GM12878 (cell line): ENCODE data around the gene MAPKBP1. TPM values are rescaled to one million over a fixed set of nuclear protein-coding genes. Genes with fewer than 3 reads are reported as not detected.

Experiments used
- ATAC-seq: fragments of 200-7000 bp; cut with Tn5 transposase; 3 replicates; pipeline ENCODE4 v1.9.1; 2020; ENCODE audit warnings: mild to moderate bottlenecking, moderate library complexity
- BruUV-seq: library from RNA; stranded (reverse); fragments of 400-500 nt; replicated peaks from 2 replicates; lab custom pipeline; 2021; lab: Mats Ljungman, UMichigan
- CTCF ChIA-PET: fragments of 300-600 bp; sonication (Branson Sonifier 250); formaldehyde crosslinking; extraction: SDS; loops from one replicate; lab custom pipeline; 2021; ENCODE audit warnings: inconsistent platforms; lab: Yijun Ruan, JAX
- POLR2A ChIA-PET: fragments of 350-600 bp; formaldehyde crosslinking; extraction: SDS; loops from one replicate; lab custom pipeline; 2021; ENCODE audit warnings: inconsistent platforms; lab: Charles Lee
- RAD21 ChIA-PET: fragments of 300-600 bp; sonication (Branson Sonifier 250); formaldehyde crosslinking; loops from one replicate; lab custom pipeline; 2023; ENCODE audit warnings: antibody characterized with exemption; ENCODE audit not compliant: unreplicated experiment; lab: Charles Lee
- SMC1A ChIA-PET: fragments of 300-600 bp; sonication (Branson Sonifier 250); formaldehyde crosslinking; loops from one replicate; lab custom pipeline; 2023; ENCODE audit not compliant: unreplicated experiment, uncharacterized antibody; lab: Charles Lee
- DNase-seq: peaks from one replicate; pipeline ENCODE4 v3.0.0-alpha.2; 2011; ENCODE audit warnings: low read depth, low spot score
- FAIRE-seq: peaks from 3 replicates; lab custom pipeline; 2011; peaks lifted over from hg19 to GRCh38; lab: Jason Lieb, UNC
- H2AFZ ChIP-seq: 2 replicates; pipeline ENCODE4 v1.6.0; 2011; ENCODE audit warnings: low read depth, low read length, control low read depth; ENCODE audit not compliant: control insufficient read depth
- H3K27ac ChIP-seq: 2 replicates; pipeline ENCODE4 v1.5.1; 2011; ENCODE audit warnings: control low read depth; ENCODE audit not compliant: control insufficient read depth, insufficient read depth
- H3K27me3 ChIP-seq, 2 experiments: replicated peaks in 1 of 2; 2 replicates each; pipeline versions ENCODE4 v1.6.0 to v1.6.1; 2011; ENCODE audit warnings: low read length in 1 of 2; ENCODE audit not compliant: control insufficient read depth in 2 of 2, insufficient read depth in 2 of 2
- H3K36me3 ChIP-seq, 2 experiments: 2 replicates each; pipeline ENCODE4 v1.5.1; 2011; ENCODE audit warnings: low read length in 1 of 2; ENCODE audit not compliant: control insufficient read depth in 2 of 2, insufficient read depth in 2 of 2
- H3K4me1 ChIP-seq: 2 replicates; pipeline ENCODE4 v1.6.1; 2011; ENCODE audit warnings: mild to moderate bottlenecking, low read length, moderate library complexity, mixed read lengths; ENCODE audit not compliant: control insufficient read depth, insufficient read depth
- H3K4me2 ChIP-seq: 2 replicates; pipeline ENCODE4 v1.6.0; 2011; ENCODE audit warnings: control low read depth; ENCODE audit not compliant: control insufficient read depth, insufficient read depth
- H3K4me3 ChIP-seq: fragments of 200-600 bp; sonication (generic); 2 replicates; pipeline ENCODE4 v1.5.1; 2016
- H3K79me2 ChIP-seq: 2 replicates; pipeline ENCODE4 v1.6.0; 2011; ENCODE audit warnings: low read length; ENCODE audit not compliant: control insufficient read depth, insufficient read depth
- H3K9ac ChIP-seq: 2 replicates; pipeline ENCODE4 v1.8.0; 2011; ENCODE audit warnings: low read length, control low read depth, mixed read lengths; ENCODE audit not compliant: control insufficient read depth, insufficient read depth
- H3K9me3 ChIP-seq: replicated peaks from 3 replicates; pipeline ENCODE4 v1.5.1; 2011; ENCODE audit warnings: mild to moderate bottlenecking, low read length; ENCODE audit not compliant: control insufficient read depth, insufficient read depth
- H4K20me1 ChIP-seq: 2 replicates; pipeline ENCODE4 v1.6.0; 2011; ENCODE audit not compliant: control insufficient read depth, insufficient read depth
- EZH2 ChIP-seq: IDR thresholded peaks from 2 replicates; pipeline ENCODE4 v1.6.1; 2012; ENCODE audit warnings: low read depth, mild to moderate bottlenecking, control low read depth, inconsistent platforms, low read length, borderline replicate concordance; ENCODE audit not compliant: control insufficient read depth
- MYB ChIP-seq: fragments of 150-350 bp; IDR thresholded peaks from 2 replicates; pipeline ENCODE4 v1.6.1; 2014; ENCODE audit warnings: mild to moderate bottlenecking, low read depth, low read length, borderline replicate concordance
- NFXL1 ChIP-seq: fragments of 450-650 bp; IDR thresholded peaks from 2 replicates; pipeline ENCODE4 v1.6.1; 2017; ENCODE audit warnings: antibody characterized with exemption, mild to moderate bottlenecking, borderline replicate concordance
- ZNF24 ChIP-seq: fragments of 450-650 bp; IDR thresholded peaks from 2 replicates; pipeline ENCODE4 v1.6.1; 2017; ENCODE audit warnings: antibody characterized with exemption, mild to moderate bottlenecking
- WGBS: methylation state at CpG from one replicate; pipeline ENCODE4 v1.1.6; 2016; ENCODE audit warnings: low lambda C conversion rate; ENCODE audit not compliant: insufficient replicate concordance, insufficient coverage; ENCODE audit errors: missing lambda C conversion rate; 5-methylcytosine and 5-hydroxymethylcytosine counted together
- in situ Hi-C: fragments of 300-500 bp; cut with MboI; formaldehyde crosslinking; loops from 9 replicates; pipeline ENCODE4 v1.14.3; 2018; ENCODE audit warnings: mixed read lengths
- intact Hi-C: fragments of 100-400 bp; cut with micrococcal nuclease; formaldehyde crosslinking; loops from one replicate; pipeline ENCODE4 v1.14.2; 2022; ENCODE audit not compliant: unreplicated experiment
- polyA plus RNA-seq, 11 experiments: library from polyadenylated mRNA; depleted of rRNA in 4 of 11; unstranded in 6 of 11; stranded (reverse) in 5 of 11; fragments of >200 nt; fragmentation: Nextera tagmentation in 4 of 11; fragmentation: Illumina TruSeq in 1 of 11; extraction: Ambion mirVana in 4 of 11; extraction: Trizol in 1 of 11; gene quantifications; 1 replicate in 1 of 11; 2 replicates in 10 of 11; pipeline versions ENCODE4 v1.2.1 to v1.2.3, GENCODE V29; 2011 to 2016; ENCODE audit warnings: inconsistent platforms in 2 of 11, missing spikeins in 2 of 11, low read depth in 1 of 11
- total RNA-seq, 4 experiments: library from RNA; depleted of rRNA in 3 of 4; stranded (reverse); fragments of >200 nt in 3 of 4; fragmentation: Illumina TruSeq in 1 of 4; extraction: Trizol in 1 of 4; gene quantifications; 2 replicates each; pipeline versions ENCODE4 v1.2.1 to v1.2.3, GENCODE V29; 2013 to 2021
- TF ChIP-seq, protein P1 (sequence below): fragments of 450-650 bp; formaldehyde crosslinking; IDR thresholded peaks from 2 replicates; pipeline ENCODE4 v1.5.0; 2022; ENCODE audit warnings: mild to moderate bottlenecking, missing genetic modification characterization

The MAPKBP1 gene
- total and polyA plus RNA-seq, 10 of the 15 experiments (the other 5 are each of a cell fraction or from before 2014, with no cell fraction given) = 0.44 to 19.0 (median 7.3) TPM

DNA sequence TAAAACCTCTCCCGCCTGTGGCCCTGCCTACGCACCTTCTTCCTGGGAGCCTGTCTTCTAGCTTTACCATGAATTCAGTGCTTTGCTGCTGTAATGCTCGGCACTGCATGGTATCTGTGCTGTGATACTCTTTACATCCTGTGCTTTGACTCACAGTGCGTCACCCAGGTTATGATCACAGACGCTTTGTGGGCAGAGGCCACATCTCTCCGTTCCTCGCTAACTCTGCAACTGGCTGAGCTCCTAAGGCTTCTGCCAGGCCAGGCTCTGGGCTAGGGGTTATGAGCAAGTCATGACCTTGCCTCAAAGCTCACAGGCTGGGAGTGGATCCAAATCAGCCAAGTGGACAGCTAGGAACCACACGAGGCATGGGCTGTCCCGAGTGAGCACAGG, 96.4 kb downstream of the MAPKBP1 start:
- no peak overlapping the region for H3K9ac ChIP-seq
- TF ChIP-seq, protein P1, sequence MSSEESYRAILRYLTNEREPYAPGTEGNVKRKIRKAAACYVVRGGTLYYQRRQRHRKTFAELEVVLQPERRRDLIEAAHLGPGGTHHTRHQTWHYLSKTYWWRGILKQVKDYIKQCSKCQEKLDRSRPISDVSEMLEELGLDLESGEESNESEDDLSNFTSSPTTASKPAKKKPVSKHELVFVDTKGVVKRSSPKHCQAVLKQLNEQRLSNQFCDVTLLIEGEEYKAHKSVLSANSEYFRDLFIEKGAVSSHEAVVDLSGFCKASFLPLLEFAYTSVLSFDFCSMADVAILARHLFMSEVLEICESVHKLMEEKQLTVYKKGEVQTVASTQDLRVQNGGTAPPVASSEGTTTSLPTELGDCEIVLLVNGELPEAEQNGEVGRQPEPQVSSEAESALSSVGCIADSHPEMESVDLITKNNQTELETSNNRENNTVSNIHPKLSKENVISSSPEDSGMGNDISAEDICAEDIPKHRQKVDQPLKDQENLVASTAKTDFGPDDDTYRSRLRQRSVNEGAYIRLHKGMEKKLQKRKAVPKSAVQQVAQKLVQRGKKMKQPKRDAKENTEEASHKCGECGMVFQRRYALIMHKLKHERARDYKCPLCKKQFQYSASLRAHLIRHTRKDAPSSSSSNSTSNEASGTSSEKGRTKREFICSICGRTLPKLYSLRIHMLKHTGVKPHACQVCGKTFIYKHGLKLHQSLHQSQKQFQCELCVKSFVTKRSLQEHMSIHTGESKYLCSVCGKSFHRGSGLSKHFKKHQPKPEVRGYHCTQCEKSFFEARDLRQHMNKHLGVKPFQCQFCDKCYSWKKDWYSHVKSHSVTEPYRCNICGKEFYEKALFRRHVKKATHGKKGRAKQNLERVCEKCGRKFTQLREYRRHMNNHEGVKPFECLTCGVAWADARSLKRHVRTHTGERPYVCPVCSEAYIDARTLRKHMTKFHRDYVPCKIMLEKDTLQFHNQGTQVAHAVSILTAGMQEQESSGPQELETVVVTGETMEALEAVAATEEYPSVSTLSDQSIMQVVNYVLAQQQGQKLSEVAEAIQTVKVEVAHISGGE (CRISPR knock-in tag) = no peak
- TF ChIP-seq NFXL1 (no peak), MYB (no peak), EZH2 (no peak), ZNF24 (no peak)
- no peaks in the 10 kb centered on the region for H3K4me1 ChIP-seq
- intact Hi-C loops = no loop called here
- no peaks in the 10 kb centered on the region for H3K36me3 ChIP-seq
- H3K4me3 ChIP-seq = no peak overlapping the region
- no peaks in the 10 kb centered on the region for H3K79me2 ChIP-seq
- H3K9me3 ChIP-seq = no peaks in the 10 kb centered on the region
- H3K4me2 ChIP-seq = no peak overlapping the region
- H3K27ac ChIP-seq = no peak overlapping the region
- ChIA-PET CTCF (no interaction called here), RAD21 (no interaction called here), POLR2A (no interaction called here), SMC1A (no interaction called here)
- DNase-seq (no peak), FAIRE-seq (no peak), ATAC-seq (no peak)
- H3K27me3 ChIP-seq = no peaks in the 10 kb centered on the region; a peak in 2 of 4 replicates
- 60% methylated on average over 9 of the region's 9 CpGs for WGBS
- no peak overlapping the region for H2AFZ ChIP-seq
- in situ Hi-C loops = no loop called here
- H4K20me1 ChIP-seq = no peaks in the 10 kb centered on the region
- BruUV-seq = no TSS peak
